AG09309 (cell line): ENCODE results near the gene ECPAS.

Source experiments
- DNase-seq: peaks from one replicate; pipeline ENCODE4 v3.0.0-alpha.2; 2010; ENCODE audit warnings: low read depth
- H3K4me3 ChIP-seq: 2 replicates; pipeline ENCODE4 v1.5.1; 2011; ENCODE audit warnings: mild to moderate bottlenecking, low read depth, low read length, moderate library complexity; ENCODE audit not compliant: control insufficient read depth
- CTCF ChIP-seq: IDR thresholded peaks from 2 replicates; pipeline ENCODE4 v1.5.1; 2011; ENCODE audit warnings: mild to moderate bottlenecking, low read depth, low read length, inconsistent platforms; ENCODE audit not compliant: insufficient read depth, control insufficient read depth; ENCODE audit errors: missing control alignments

Gene ECPAS

GRCh38 chr9:111467778-111468367 lies 16.3 kb downstream of the ECPAS start:
- no peak for TF ChIP-seq CTCF
- DNase-seq, result no peak
- H3K4me3 ChIP-seq, result no peak overlapping the region

- TF ChIP-seq CTCF, result no peak
- DNase-seq, result no peak
- H3K4me3 ChIP-seq, result no peak overlapping the region
Observed at GRCh38 chr9:111463048-111463447, 21.1 kb downstream of the ECPAS start.

- no peak overlapping the region for H3K4me3 ChIP-seq
- no peak for TF ChIP-seq CTCF
- DNase-seq, result no peak
Observed at GRCh38 chr9:111458139-111459009, 25.8 kb downstream of the ECPAS start.

- H3K4me3 ChIP-seq, result no peak overlapping the region
- DNase-seq, result no peak
- TF ChIP-seq CTCF, result no peak
Observed at GRCh38 chr9:111456529-111456928, 27.7 kb downstream of the ECPAS start.

- H3K4me3 ChIP-seq, result no peak overlapping the region
- DNase-seq, result no peak
- no peak for TF ChIP-seq CTCF
Observed at GRCh38 chr9:111455638-111456037, 28.5 kb downstream of the ECPAS start.

- no peak overlapping the region for H3K4me3 ChIP-seq
- no peak for TF ChIP-seq CTCF
- DNase-seq, result no peak
Observed at GRCh38 chr9:111454751-111455150, 29.4 kb downstream of the ECPAS start.
